Breast epithelium (tissue), 4 donors: ENCODE results near the gene RBL2. TPM values are rescaled to one million over a fixed set of nuclear protein-coding genes. Genes with fewer than 3 reads are reported as not detected.

ENCODE experiments used
- DNase-seq, 2 donors: peaks; one replicate each; pipeline ENCODE4 v3.0.0-alpha.2; 2019; ENCODE audit warnings: low spot score in 2 of 2
- H3K27ac ChIP-seq, 2 donors: fragments of 200-600 bp; sonication (generic) in 1 of 2; one replicate each; pipeline ENCODE4 v1.5.1; 2016 to 2019; ENCODE audit warnings: mild to moderate bottlenecking in 1 of 2
- H3K27me3 ChIP-seq, 2 donors: fragments of 200-600 bp; sonication (generic) in 1 of 2; one replicate each; pipeline versions ENCODE4 v1.5.1 to v1.6.0; 2017 to 2019; ENCODE audit warnings: control low read depth in 1 of 2, mild to moderate bottlenecking in 1 of 2
- H3K36me3 ChIP-seq: fragments of 200-600 bp; one replicate; pipeline ENCODE4 v1.5.1; 2019
- H3K4me1 ChIP-seq, 2 donors: fragments of 200-600 bp; sonication (generic); one replicate each; pipeline ENCODE4 v1.5.1; 2016 to 2019; ENCODE audit warnings: control low read depth in 1 of 2
- H3K4me3 ChIP-seq, 3 donors: fragments of 200-600 bp; sonication (generic); 1 replicate in 2 of 3; 2 replicates in 1 of 3; pipeline ENCODE4 v1.5.1; 2016 to 2019; ENCODE audit warnings: mild to moderate bottlenecking in 3 of 3, moderate library complexity in 2 of 3
- H3K9me3 ChIP-seq, 2 donors: fragments of 200-600 bp; sonication (generic) in 1 of 2; one replicate each; pipeline ENCODE4 v1.5.1; 2016 to 2019; ENCODE audit warnings: control low read depth in 1 of 2
- CTCF ChIP-seq, 3 donors: fragments of 450-650 bp; IDR thresholded peaks; one replicate each; pipeline ENCODE4 v1.5.1; 2016 to 2017; ENCODE audit warnings: antibody characterized with exemption in 3 of 3, mild to moderate bottlenecking in 3 of 3, moderate library complexity in 3 of 3
- POLR2A ChIP-seq: fragments of 450-650 bp; IDR thresholded peaks from one replicate; pipeline ENCODE4 v1.6.1; 2016; ENCODE audit warnings: antibody characterized with exemption, mild to moderate bottlenecking, moderate library complexity
- POLR2AphosphoS5 ChIP-seq, 3 donors: sonication (generic); formaldehyde crosslinking; IDR thresholded peaks; one replicate each; pipeline ENCODE4 v1.6.1; 2017; ENCODE audit warnings: antibody characterized with exemption in 3 of 3
- intact Hi-C: fragments of 100-400 bp; cut with DNase I; formaldehyde crosslinking; loops from one replicate; pipeline ENCODE4 v1.15.1; 2023; ENCODE audit warnings: low total_unique reads
- total RNA-seq, 3 donors: library from RNA; depleted of rRNA; stranded (reverse); fragments of >200 nt; gene quantifications; one replicate each; pipeline ENCODE4 v1.1.0, GENCODE V29; 2016

Gene RBL2
- total RNA-seq, 3 donors from 2014 or later, result 118 to 146 (median 123) TPM

DNA sequence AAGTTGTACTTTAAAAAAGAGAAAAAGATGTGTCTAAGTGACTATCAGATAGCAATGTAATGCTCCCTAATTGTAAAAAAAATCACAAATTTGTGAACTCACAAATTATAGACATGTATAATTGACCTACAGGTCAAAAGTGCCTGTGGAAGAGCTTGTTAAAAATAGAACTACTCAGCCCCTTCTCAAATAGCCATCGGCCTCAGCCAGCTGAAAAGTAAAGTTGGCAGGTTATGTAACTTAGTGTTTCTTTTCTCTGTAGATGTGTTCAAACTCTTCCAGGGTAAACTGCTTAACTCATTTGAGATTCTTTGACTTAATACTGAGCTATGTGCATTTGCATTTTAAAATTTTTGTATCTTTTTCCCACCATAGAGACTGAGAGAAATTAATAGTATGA, 55.5 kb downstream of the RBL2 start:
- Histone ChIP-seq H3K27ac (no peak overlapping the region), H3K4me3 (no peak overlapping the region), H3K4me1 (no peaks in the 10 kb centered on the region), H3K36me3 (no peaks in the 10 kb centered on the region), H3K27me3 (no peaks in the 10 kb centered on the region), H3K9me3 (no peaks in the 10 kb centered on the region)
- intact Hi-C loops, result no loop called here
- TF ChIP-seq CTCF (IDR thresholded peaks at IDR 0.05) (no peak), POLR2A (no peak), POLR2AphosphoS5 (IDR thresholded peaks at IDR 0.05) (no peak)
- DNase-seq, result no peak

- intact Hi-C loops, result no loop called here
- Histone ChIP-seq H3K9me3 (no peaks in the 10 kb centered on the region), H3K36me3 (no peaks in the 10 kb centered on the region), H3K27ac (no peak overlapping the region), H3K27me3 (no peaks in the 10 kb centered on the region), H3K4me1 (no peaks in the 10 kb centered on the region), H3K4me3 (no peak overlapping the region)
- TF ChIP-seq CTCF (IDR thresholded peaks at IDR 0.05) (no peak), POLR2A (no peak), POLR2AphosphoS5 (IDR thresholded peaks at IDR 0.05) (no peak)
- DNase-seq, result no peak
Observed at GRCh38 chr16:53492503-53492902, 58.2 kb downstream of the RBL2 start.

- Histone ChIP-seq H3K27me3 (no peaks in the 10 kb centered on the region), H3K4me1 (no peaks in the 10 kb centered on the region), H3K9me3 (no peaks in the 10 kb centered on the region), H3K4me3 (no peak overlapping the region), H3K27ac (no peak overlapping the region), H3K36me3 (no peaks in the 10 kb centered on the region)
- TF ChIP-seq CTCF (IDR thresholded peaks at IDR 0.05), result no peak
- no peak for TF ChIP-seq POLR2A
- TF ChIP-seq POLR2AphosphoS5 (IDR thresholded peaks at IDR 0.05), result no peak
- intact Hi-C loops, result no loop called here
- DNase-seq, result no peak
Observed at GRCh38 chr16:53494636-53495035, 60.4 kb downstream of the RBL2 start.

DNA sequence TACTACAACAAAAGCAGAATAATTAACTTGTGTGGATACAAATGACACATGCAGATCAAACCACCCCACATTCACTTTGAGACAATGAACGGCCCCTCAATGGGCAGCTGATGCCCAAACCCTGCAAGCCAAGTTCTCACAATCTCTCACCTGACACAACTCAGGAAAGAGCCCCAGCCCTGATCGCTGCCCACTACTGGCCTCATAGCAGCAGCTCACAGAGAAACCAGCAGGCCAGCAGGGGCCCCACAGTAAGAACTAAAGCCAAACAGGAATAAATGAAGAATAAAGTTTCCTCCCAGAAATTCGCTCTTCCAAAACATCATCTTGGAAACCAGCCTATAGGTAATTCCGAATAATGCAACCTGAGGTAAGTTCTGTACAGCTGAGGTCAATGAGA, 61.1 kb downstream of the RBL2 start:
- Histone ChIP-seq H3K27ac (no peak overlapping the region), H3K36me3 (no peaks in the 10 kb centered on the region), H3K9me3 (no peaks in the 10 kb centered on the region), H3K4me1 (no peaks in the 10 kb centered on the region), H3K27me3 (no peaks in the 10 kb centered on the region), H3K4me3 (no peak overlapping the region)
- no peak for DNase-seq
- intact Hi-C loops, result no loop called here
- TF ChIP-seq POLR2AphosphoS5 (IDR thresholded peaks at IDR 0.05) (no peak), CTCF (IDR thresholded peaks at IDR 0.05) (no peak), POLR2A (no peak)

GRCh38 chr16:53498984-53499383, 64.7 kb downstream of the RBL2 start:
- no peak for TF ChIP-seq CTCF (IDR thresholded peaks at IDR 0.05)
- no peak for TF ChIP-seq POLR2A
- no peak for TF ChIP-seq POLR2AphosphoS5 (IDR thresholded peaks at IDR 0.05)
- Histone ChIP-seq H3K4me1 (no peaks in the 10 kb centered on the region), H3K27me3 (no peaks in the 10 kb centered on the region), H3K27ac (no peak overlapping the region), H3K4me3 (no peak overlapping the region), H3K36me3 (no peaks in the 10 kb centered on the region), H3K9me3 (no peaks in the 10 kb centered on the region)
- no peak for DNase-seq
- intact Hi-C loops, result no loop called here
